ENCODE data around the gene CLDN10.

The CLDN10 gene

DNA sequence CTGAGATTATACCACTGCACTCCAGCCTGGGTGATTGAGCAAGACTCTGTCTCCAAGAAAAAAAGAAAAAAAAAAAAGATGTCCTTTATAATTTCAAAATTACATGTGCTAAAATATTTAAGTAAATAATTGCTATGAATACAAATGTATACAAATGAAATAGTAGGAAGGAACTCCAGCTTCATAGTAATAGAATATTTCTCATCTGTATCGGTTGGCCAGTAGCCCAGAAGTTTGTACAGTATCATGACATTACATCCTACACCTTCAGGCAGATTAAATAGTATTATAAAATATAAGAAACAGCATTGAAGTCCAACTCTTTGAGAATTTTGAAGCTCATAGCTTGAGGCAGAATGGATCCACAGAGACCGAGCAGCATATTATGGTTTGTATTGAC, 36.5 kb upstream of the CLDN10 start:
- H3K4me3 ChIP-seq (ENCODE audit: low read length) = no peak overlapping the region
- no peak overlapping the region for H3K9ac ChIP-seq (ENCODE audit: low read length)
- peaks cover 4% of the 10 kb centered on the region for H3K4me1 ChIP-seq (ENCODE audit: control insufficient read depth, low read depth, low read length)
- no peak overlapping the region for H3K27ac ChIP-seq (ENCODE audit: low read length)
- no peaks in the 10 kb centered on the region for H3K27me3 ChIP-seq (ENCODE audit: control insufficient read depth, insufficient read depth, low read length)
- no peaks in the 10 kb centered on the region for H3K36me3 ChIP-seq (ENCODE audit: control insufficient read depth, low read depth, low read length)
- no peaks in the 10 kb centered on the region for H3K9me3 ChIP-seq (ENCODE audit: control insufficient read depth, low read depth, low read length)

DNA sequence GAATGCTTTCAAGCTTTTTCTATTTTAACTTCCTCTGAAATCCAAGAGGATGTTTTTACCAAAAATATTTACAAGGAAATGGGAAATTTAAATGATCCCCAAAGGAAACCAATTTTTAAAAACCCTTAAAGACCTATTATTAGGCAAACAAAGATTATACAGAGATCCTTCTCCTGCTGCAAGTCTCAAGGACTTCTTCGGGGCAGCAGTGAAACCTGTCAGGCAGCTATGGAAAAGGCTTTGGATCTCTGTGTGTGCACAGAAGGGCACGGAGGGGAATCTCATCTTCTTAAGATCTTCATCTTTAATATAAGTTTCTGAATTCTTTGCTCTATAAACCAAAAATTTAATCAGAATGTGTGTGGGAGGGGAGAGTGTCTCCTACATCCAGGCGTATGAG, 36.0 kb upstream of the CLDN10 start:
- no peak overlapping the region for H3K27ac ChIP-seq (ENCODE audit: low read length)

DNA sequence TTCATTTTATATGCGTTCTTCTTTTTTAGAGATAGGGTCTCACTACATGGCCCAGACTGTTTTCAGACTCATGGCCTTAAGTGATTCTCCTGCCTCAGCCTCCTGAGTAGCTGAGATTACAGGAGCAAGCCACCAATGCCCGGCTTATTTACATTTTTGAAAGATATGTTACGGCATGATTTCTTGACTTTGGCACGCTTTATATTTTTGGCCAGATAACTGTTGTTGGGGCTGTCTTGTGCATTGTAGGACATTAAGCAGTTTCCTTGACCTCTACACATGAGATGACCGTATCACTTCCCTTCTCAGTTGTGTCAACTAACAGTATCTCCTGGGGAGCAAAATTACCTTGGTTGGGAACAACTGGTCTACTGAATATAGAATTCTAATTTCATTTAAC, 28.9 kb upstream of the CLDN10 start:
- H3K4me1 ChIP-seq (ENCODE audit: control insufficient read depth, low read depth, low read length) = no peaks in the 10 kb centered on the region

More for the DNA sequence above, 36.0 kb upstream of the CLDN10 start:
- Histone ChIP-seq H3K9ac (ENCODE audit: low read length) (no peak overlapping the region), H3K9me3 (ENCODE audit: control insufficient read depth, low read depth, low read length) (no peaks in the 10 kb centered on the region), H3K4me1 (ENCODE audit: control insufficient read depth, low read depth, low read length) (peaks cover 4% of the 10 kb centered on the region), H3K36me3 (ENCODE audit: control insufficient read depth, low read depth, low read length) (no peaks in the 10 kb centered on the region), H3K27me3 (ENCODE audit: control insufficient read depth, insufficient read depth, low read length) (no peaks in the 10 kb centered on the region), H3K4me3 (ENCODE audit: low read length) (no peak overlapping the region)

DNA sequence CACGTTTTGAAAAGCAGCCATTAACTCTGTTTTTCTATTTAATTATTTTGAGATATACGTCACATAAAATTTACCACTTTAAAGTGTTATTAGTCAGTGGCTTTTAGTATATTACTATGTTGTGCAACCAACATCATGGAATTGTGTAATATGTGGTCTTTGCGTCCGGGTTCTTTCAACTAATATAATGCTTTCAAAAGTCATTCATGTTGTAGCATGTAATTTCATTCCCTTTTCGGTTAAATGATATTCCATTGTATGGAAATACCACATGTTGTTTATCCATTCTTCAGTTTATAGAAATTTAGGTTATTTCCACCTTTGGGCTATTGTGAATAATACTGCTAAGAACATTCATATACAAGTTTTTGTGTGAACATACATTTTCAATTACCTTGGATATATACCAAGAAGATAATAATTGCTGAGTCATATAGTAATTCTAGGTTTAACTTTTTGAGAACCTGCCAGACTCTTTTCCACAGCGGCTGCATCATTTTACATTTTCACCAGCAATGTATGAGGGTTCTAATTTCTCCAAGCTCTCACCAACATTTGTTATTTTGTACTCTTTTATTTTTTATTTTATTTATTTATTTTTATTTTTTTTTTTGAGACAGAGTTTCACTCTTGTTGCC, 28.1 kb upstream of the CLDN10 start:
- Histone ChIP-seq H3K27ac (ENCODE audit: low read length) (no peak overlapping the region), H3K27me3 (ENCODE audit: control insufficient read depth, insufficient read depth, low read length) (no peaks in the 10 kb centered on the region), H3K9me3 (ENCODE audit: control insufficient read depth, low read depth, low read length) (no peaks in the 10 kb centered on the region), H3K9ac (ENCODE audit: low read length) (no peak overlapping the region), H3K4me1 (ENCODE audit: control insufficient read depth, low read depth, low read length) (no peaks in the 10 kb centered on the region), H3K36me3 (ENCODE audit: control insufficient read depth, low read depth, low read length) (no peaks in the 10 kb centered on the region), H3K4me3 (ENCODE audit: low read length) (no peak overlapping the region)

More for the DNA sequence above, 28.9 kb upstream of the CLDN10 start:
- Histone ChIP-seq H3K9me3 (ENCODE audit: control insufficient read depth, low read depth, low read length) (no peaks in the 10 kb centered on the region), H3K9ac (ENCODE audit: low read length) (no peak overlapping the region), H3K36me3 (ENCODE audit: control insufficient read depth, low read depth, low read length) (no peaks in the 10 kb centered on the region), H3K4me3 (ENCODE audit: low read length) (no peak overlapping the region), H3K27ac (ENCODE audit: low read length) (no peak overlapping the region), H3K27me3 (ENCODE audit: control insufficient read depth, insufficient read depth, low read length) (no peaks in the 10 kb centered on the region)

DNA sequence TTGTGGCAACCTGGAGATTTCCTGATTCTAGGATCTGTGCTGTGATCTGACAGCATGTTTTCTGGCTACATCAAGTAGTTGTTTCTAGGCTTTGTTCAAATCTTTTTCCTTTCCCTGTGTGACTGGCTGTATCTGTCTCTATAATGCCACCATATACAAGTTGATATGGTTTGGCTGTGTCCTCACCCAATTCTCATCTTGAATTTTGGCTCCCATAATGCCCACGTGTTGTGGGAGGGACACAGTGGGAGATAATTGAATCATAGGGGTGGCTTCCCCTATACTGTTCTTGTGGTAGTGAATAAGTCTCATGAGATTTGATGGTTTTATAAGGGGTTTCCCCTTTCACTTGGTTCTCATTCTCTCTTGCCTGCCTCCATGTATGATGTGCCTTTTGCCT, 24.6 kb upstream of the CLDN10 start:
- H3K9ac ChIP-seq (ENCODE audit: low read length) = no peak overlapping the region
- H3K36me3 ChIP-seq (ENCODE audit: control insufficient read depth, low read depth, low read length) = no peaks in the 10 kb centered on the region
- no peaks in the 10 kb centered on the region for H3K4me1 ChIP-seq (ENCODE audit: control insufficient read depth, low read depth, low read length)
- no peaks in the 10 kb centered on the region for H3K27me3 ChIP-seq (ENCODE audit: control insufficient read depth, insufficient read depth, low read length)
- no peaks in the 10 kb centered on the region for H3K9me3 ChIP-seq (ENCODE audit: control insufficient read depth, low read depth, low read length)
- no peak overlapping the region for H3K4me3 ChIP-seq (ENCODE audit: low read length)
- no peak overlapping the region for H3K27ac ChIP-seq (ENCODE audit: low read length)

DNA sequence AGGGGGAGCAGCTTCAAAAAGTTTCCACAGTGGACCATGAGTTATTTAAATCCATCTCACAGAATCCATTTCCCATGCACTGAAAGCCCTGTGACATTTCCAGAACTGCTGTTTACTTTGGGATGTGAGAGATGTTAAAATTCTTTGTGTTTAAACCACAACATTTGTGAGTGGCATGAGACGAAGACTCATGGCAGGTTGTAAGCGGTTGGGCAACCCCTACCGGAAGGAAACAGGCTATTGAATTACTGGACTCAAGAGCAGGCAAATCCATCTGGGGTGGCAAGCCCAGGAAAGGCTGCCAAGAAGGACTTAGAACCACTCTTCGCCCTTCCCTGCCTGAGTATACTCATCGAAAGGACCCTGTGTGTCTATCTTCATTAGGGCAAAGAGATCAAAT, 22.3 kb upstream of the CLDN10 start:
- no peaks in the 10 kb centered on the region for H3K36me3 ChIP-seq (ENCODE audit: control insufficient read depth, low read depth, low read length)
- H3K4me1 ChIP-seq (ENCODE audit: control insufficient read depth, low read depth, low read length) = peaks cover 7% of the 10 kb centered on the region
- no peaks in the 10 kb centered on the region for H3K9me3 ChIP-seq (ENCODE audit: control insufficient read depth, low read depth, low read length)
- no peaks in the 10 kb centered on the region for H3K27me3 ChIP-seq (ENCODE audit: control insufficient read depth, insufficient read depth, low read length)
- no peak overlapping the region for H3K27ac ChIP-seq (ENCODE audit: low read length)
- no peak overlapping the region for H3K9ac ChIP-seq (ENCODE audit: low read length)
- H3K4me3 ChIP-seq (ENCODE audit: low read length) = no peak overlapping the region

DNA sequence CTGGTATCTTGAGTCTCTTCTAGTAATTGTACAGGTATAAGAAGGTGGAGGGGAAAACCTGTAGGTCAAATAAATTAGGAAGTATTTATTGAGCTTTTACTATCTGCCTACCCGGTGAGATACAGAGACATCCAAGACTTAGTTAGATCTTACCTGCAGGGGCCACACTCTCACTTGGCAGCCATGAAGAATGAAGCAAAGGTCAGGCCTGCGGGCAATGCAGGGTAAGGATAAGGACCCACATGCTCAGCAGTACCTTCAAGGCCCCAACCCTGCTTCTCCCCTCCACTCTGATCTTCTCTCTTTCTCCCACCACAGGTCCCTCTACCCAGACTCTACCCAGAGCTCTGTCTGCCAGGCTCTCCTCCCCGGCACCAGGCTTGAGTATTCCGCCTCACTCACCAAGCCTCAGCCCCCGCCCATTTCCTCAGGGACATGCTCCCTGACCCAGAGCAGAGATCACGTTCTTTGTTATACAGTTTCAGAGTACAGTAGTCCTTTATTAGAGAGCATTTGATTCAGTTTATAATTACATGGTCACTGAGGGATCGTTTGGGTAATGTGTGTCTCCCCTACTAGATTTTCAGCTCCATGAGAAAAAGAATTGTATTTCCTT, 18.9 kb upstream of the CLDN10 start:
- H3K4me3 ChIP-seq (ENCODE audit: low read length) = no peak overlapping the region
- H3K9ac ChIP-seq (ENCODE audit: low read length) = no peak overlapping the region
- H3K4me1 ChIP-seq (ENCODE audit: control insufficient read depth, low read depth, low read length) = peaks cover 15% of the 10 kb centered on the region
- H3K36me3 ChIP-seq (ENCODE audit: control insufficient read depth, low read depth, low read length) = no peaks in the 10 kb centered on the region
- no peaks in the 10 kb centered on the region for H3K27me3 ChIP-seq (ENCODE audit: control insufficient read depth, insufficient read depth, low read length)
- H3K27ac ChIP-seq (ENCODE audit: low read length) = no peak overlapping the region
- H3K9me3 ChIP-seq (ENCODE audit: control insufficient read depth, low read depth, low read length) = no peaks in the 10 kb centered on the region

DNA sequence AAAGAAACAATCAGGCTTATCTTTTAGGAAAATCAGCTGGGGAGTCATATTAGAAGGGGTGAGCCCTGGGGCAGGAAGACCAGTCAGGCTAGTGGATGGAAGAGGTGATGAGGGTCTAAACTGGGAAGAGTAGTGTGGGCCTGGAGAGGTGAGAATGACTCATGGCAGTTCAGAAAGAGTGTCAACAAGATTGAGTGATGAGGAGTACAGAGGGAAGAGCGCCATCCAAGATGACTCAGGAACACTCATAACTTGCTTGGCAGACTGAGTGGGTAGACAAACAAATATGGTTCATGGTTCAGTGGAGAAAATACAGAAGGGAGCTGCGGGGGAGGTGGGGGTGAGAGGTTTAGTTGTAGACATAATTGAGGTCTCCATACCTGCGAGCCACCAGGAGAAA, 17.3 kb upstream of the CLDN10 start:
- Histone ChIP-seq H3K9ac (ENCODE audit: low read length) (no peak overlapping the region), H3K36me3 (ENCODE audit: control insufficient read depth, low read depth, low read length) (no peaks in the 10 kb centered on the region), H3K27me3 (ENCODE audit: control insufficient read depth, insufficient read depth, low read length) (no peaks in the 10 kb centered on the region), H3K4me3 (ENCODE audit: low read length) (no peak overlapping the region), H3K27ac (ENCODE audit: low read length) (no peak overlapping the region), H3K4me1 (ENCODE audit: control insufficient read depth, low read depth, low read length) (peaks cover 15% of the 10 kb centered on the region), H3K9me3 (ENCODE audit: control insufficient read depth, low read depth, low read length) (no peaks in the 10 kb centered on the region)

DNA sequence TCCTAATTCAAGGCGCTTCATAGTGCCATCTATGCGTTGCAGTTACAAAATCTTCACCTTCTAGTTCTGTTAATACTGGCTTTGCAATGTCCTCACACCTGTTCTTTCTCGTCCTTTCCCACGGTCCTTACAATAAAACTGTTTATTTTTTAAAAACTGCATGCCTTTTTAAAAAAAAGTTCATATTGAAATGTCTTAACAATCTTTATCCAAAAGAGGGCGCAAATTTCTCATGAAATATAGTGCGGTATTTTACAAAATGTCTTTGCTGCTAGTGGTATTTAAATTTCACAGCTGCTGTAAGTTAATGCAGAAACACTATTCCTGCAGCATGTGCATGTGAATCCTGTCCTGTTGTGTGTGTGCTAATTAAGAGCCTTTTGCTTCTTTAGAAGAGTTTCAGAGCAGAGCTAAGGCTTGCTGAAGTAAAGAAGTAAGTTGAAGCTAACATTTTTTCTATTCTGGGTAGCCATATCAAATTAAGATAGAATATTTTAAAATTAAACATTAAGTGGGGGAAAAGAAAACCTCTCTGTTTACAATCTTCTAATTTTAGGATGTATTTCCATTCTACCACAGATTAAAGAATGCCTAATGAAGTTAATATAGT, 15.8 kb upstream of the CLDN10 start:
- H3K9me3 ChIP-seq (ENCODE audit: control insufficient read depth, low read depth, low read length) = no peaks in the 10 kb centered on the region
- H3K9ac ChIP-seq (ENCODE audit: low read length) = no peak overlapping the region
- no peak overlapping the region for H3K4me3 ChIP-seq (ENCODE audit: low read length)
- no peaks in the 10 kb centered on the region for H3K36me3 ChIP-seq (ENCODE audit: control insufficient read depth, low read depth, low read length)
- peaks cover 15% of the 10 kb centered on the region for H3K4me1 ChIP-seq (ENCODE audit: control insufficient read depth, low read depth, low read length)
- H3K27ac ChIP-seq (ENCODE audit: low read length) = no peak overlapping the region
- no peaks in the 10 kb centered on the region for H3K27me3 ChIP-seq (ENCODE audit: control insufficient read depth, insufficient read depth, low read length)

DNA sequence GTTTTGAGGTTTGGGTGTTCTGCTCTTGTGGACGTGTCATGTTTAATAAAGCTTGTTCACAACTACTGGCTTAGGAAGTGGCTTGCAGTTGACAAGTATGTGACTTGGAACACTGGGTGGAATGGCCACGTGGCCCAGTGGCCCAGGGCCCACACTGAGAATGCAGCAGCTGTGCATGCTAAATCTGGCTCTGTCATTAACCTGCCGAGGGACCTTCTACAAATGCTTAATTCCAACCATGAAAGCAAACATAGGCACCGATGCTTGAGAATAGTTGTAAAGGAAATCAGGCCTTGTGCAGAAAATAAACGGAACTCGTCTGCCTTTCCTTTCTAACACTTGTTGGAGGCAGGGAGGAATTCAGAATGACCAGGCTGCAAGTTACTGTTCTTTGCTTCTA, 11.6 kb upstream of the CLDN10 start:
- Histone ChIP-seq H3K4me1 (ENCODE audit: control insufficient read depth, low read depth, low read length) (peaks cover 8% of the 10 kb centered on the region), H3K9ac (ENCODE audit: low read length) (no peak overlapping the region), H3K9me3 (ENCODE audit: control insufficient read depth, low read depth, low read length) (no peaks in the 10 kb centered on the region), H3K27ac (ENCODE audit: low read length) (no peak overlapping the region), H3K27me3 (ENCODE audit: control insufficient read depth, insufficient read depth, low read length) (no peaks in the 10 kb centered on the region), H3K4me3 (ENCODE audit: low read length) (no peak overlapping the region), H3K36me3 (ENCODE audit: control insufficient read depth, low read depth, low read length) (no peaks in the 10 kb centered on the region)

DNA sequence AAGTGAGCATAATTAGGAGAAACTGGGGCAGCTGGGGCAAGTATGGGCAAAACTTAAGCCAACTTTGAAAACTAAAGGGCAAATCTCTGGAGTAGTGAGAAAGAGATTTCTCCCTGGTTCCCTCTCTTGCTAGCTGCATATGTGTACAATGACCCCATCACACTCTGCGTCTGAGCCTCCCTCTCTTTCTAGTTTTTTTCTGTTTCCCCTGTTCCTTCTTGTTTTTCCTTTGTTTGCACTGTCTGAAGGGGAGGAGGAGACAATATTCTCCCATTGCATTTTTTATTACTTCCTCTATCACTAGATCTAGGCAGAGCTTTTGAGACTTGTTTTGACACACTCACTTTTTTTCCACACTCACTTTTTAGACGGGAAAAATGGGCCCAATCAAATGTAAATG, 11.2 kb upstream of the CLDN10 start:
- no peaks in the 10 kb centered on the region for H3K9me3 ChIP-seq (ENCODE audit: control insufficient read depth, low read depth, low read length)
- no peaks in the 10 kb centered on the region for H3K36me3 ChIP-seq (ENCODE audit: control insufficient read depth, low read depth, low read length)
- H3K4me1 ChIP-seq (ENCODE audit: control insufficient read depth, low read depth, low read length) = peaks cover 8% of the 10 kb centered on the region
- no peaks in the 10 kb centered on the region for H3K27me3 ChIP-seq (ENCODE audit: control insufficient read depth, insufficient read depth, low read length)
- no peak overlapping the region for H3K9ac ChIP-seq (ENCODE audit: low read length)
- H3K4me3 ChIP-seq (ENCODE audit: low read length) = no peak overlapping the region
- H3K27ac ChIP-seq (ENCODE audit: low read length) = no peak overlapping the region

DNA sequence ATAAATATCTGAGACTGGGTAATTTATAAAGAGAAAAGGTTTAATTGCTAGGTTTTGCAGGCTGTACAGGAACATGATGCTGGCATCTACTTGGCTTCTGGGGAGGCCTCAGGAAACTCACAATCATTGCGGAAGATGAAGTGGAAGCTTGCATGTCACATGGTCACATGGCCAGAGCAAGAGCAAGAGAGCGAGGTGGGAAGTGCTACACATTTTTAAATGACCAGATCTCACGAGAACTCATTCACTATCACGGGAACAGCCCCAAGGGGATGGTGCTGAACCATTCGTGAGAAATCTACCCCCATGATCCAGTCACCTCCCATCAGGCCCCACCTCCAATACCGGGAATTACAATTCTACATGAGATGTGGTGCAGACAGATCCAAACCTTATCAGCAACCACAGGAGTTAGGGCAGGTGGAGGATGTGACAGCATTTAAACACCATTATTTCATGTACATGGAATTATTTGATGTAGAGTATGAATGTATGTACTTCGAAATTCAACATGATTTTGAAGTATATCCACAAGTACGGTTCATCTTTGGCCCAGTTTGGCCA, 10.5 kb upstream of the CLDN10 start:
- no peak overlapping the region for H3K27ac ChIP-seq (ENCODE audit: low read length)
- H3K27me3 ChIP-seq (ENCODE audit: control insufficient read depth, insufficient read depth, low read length) = no peaks in the 10 kb centered on the region
- H3K4me3 ChIP-seq (ENCODE audit: low read length) = no peak overlapping the region
- peaks cover 6% of the 10 kb centered on the region for H3K4me1 ChIP-seq (ENCODE audit: control insufficient read depth, low read depth, low read length)
- no peaks in the 10 kb centered on the region for H3K9me3 ChIP-seq (ENCODE audit: control insufficient read depth, low read depth, low read length)
- no peaks in the 10 kb centered on the region for H3K36me3 ChIP-seq (ENCODE audit: control insufficient read depth, low read depth, low read length)
- H3K9ac ChIP-seq (ENCODE audit: low read length) = no peak overlapping the region
